Activated CD4-positive, alpha-beta T cell treated with anti-CD3 and anti-CD28 coated beads, Interleukin-2, Interleukin-4, amounts not matched to agents 100 ng/mL and 50 ng/mL, durations not matched to agents 16 hours and 8 hours (primary cell): ENCODE data around the gene IYD.

Experiments used
- DNase-seq: peaks from one replicate; pipeline ENCODE4 v3.0.0-alpha.2; 2020; ENCODE audit warnings: low spot score

The IYD gene

DNA sequence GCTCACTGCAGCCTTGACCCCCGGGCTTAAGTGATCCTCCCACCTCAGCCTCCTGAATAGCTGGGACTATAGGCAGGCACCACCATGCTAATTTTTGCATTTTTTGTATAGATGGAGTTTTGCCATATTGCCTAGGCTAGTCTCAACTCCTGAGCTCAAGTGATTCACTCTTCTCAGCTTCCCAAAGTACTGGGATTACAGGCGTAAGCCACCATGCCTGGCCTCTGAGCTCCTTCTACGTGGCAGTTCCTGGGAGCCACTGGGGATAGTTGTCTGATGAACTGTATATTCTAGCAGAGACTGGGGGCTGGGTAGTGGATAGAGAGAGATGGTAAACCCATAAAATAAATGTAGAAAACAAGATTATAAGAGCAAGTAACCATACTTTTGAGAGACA is 26.1 kb downstream of the IYD start:
- no peak for DNase-seq

DNA sequence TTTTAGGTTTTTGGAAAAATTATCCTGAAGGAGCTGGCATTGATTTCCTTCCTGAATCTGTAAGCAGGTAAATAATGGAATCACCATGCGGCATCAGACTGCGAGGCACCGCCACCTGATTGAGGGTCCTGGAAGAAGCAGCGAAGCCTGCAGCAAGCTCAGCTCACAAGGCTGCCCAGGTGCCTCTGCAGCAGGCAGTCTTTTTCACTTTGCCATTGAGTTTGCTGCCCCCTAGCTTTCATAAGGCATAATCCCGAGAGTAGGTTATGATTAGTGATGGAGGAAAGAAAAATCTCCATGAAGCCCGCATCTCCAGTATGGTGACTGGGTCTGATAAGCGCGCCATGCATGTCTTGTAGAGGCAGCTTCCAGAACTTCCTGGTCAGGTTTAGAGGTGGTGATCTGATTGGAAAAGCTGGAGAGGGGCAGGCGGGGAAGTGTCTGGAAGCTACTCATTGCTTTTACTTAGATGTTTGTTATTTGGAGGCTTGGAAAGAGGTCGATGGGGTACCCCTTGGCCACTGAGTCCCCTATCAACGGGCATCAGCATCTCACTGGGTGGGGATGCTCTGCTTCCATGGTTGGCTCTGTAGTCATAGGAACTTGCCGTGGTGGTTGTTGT is 26.7 kb downstream of the IYD start:
- DNase-seq = peak; percentile 57

DNA sequence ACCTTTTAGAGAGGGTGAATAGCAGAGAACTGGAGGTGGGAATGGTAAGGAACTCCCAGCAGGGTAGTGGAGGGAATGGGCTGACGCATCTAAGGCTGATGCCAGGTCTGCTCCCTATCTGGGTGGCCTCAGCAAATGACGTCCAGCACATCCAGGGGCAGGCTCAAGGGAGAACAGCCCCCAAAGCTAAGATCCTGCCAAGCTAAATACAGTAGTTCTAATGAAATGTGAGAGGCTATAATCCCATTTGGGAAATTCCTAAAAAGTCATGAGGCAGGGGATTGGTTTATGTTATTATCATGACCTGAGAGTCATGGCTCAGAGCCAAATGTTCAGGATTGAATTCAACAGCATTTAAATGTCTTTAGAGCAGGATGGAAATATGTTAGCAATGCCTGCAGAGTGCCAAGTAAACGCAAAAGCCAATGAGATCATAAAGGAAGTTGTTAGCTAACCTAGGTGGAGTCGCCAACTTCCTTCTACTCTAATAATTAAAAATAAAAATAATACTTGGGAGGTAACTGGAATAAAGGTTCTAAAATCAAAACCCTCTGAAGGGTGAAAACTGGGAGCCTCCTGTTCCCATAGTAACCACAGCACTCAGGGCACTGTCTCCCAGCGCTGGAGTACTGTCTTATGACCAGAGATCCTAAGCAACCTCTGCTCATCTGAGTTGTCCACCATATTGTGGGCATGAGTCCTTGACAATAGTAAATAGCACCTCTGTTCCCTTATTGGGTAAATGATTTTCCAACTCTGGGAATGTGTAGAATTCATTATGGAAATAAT is 34.8 kb downstream of the IYD start:
- no peak for DNase-seq

DNA sequence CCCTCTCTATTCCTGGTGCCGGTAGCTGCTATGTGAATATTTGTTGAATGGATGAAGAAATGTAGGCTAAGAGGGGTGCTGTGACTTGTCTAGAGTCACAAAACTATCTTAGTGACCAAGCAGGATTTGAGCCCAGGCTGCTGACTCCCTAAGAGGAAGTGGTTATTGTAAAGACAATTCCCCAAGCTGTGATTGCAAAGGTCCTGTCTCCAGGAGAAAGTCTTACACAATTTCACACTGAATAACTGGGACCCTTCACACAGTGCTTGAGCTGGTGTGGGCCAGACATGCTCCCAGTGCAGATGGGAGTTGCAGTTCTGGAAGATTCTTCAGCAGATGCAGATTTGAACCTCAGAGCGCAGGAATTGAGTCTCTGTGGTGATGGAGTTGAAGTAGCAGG is 38.1 kb downstream of the IYD start:
- DNase-seq = no peak

DNA sequence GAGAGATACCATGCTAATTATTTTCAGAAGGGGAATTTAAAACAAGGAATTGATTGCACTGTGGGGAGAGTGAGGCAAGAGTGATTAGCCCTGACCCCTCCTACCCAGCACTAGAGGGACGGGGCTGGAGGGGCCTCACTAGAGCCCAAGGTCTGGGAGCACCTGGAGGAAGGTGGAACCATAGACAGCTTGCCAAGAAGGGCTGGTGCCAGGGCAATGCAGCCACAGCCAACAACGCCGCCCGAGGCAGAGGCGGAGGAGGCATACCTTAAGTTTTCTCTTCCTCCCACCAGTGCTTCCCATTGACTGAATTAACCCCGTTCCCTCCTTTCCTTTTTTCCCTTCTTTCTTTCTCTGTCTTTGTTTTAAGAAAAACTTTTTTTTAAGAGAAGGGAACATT is 40.0 kb downstream of the IYD start:
- DNase-seq = no peak

DNA sequence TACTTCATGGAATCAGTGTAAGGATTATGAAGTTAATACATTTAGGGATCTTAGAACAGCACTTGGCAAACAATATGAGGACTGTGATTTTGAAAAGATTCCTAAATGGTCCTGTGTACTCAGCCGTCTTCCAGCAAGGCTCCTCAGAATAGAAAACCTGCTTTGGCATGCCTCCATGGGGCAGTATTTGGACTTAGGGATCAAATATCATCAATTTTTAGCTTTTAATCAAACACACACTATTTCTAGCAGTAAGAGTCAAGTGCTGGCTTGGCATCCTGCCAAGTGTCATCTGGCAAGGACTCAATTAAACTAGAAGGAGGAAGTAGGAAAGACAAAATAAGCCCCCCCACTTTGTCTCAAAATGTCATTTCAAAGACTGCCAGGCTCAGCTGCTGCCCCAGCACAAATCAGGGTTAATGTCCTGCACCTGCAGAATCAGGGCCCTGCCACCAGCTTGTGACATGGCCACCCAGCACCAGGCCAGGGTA is 40.8 kb downstream of the IYD start:
- DNase-seq = no peak

DNA sequence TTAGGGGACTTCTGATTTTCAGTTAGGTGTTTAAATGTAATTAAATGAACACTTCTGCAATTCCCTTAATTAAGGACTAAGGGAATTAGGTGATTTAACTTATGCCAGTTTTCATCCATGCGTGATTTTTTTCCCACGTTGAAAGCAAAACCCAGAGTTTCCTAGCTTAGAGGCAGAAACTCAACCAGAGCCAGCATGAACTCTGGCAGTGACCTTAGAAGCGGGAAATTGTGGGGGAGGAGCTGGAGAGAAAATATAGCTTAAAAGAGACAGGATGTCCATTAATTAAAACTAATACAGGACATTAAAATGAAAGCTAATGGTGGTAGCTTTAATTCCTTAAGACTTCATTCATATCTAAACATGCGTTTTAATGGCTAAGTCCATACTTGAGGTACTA is 41.6 kb downstream of the IYD start:
- DNase-seq = no peak

DNA sequence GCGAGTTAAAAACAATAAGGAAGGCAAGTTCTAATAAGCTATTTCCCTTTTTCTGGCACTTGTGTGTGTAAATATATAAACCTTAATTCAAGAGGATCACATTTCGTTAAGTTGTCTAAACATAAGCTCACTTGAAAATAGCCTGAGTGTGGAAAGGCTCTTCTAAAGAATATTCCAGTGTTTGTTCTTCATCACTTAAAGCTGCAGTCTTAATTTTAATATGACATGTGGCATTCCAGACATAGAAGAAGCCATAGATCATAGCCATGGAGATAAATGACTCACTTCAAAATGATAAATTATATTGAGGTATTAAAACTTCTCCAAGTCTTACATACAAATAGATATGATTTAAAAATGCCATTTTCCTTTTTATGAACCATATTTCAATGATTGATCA is 42.1 kb downstream of the IYD start:
- no peak for DNase-seq

DNA sequence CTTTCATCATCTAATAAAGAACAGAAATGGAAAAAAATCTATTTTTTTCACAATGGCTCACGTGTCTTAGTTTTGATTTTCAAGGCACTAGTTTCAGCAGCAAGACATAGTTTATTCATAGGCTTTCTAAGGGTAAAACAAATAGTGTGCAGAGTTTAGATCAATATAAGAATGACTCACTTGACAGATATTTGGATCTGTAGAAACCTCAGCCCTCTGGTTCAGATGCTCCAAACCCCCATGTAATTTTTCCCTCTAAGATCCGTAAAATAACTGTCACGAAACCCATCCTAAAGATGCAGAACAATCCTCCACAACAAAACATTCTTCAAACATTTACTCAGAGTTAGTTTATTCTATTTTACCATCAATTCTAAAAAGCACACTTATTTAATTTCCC is 43.4 kb downstream of the IYD start:
- no peak for DNase-seq

DNA sequence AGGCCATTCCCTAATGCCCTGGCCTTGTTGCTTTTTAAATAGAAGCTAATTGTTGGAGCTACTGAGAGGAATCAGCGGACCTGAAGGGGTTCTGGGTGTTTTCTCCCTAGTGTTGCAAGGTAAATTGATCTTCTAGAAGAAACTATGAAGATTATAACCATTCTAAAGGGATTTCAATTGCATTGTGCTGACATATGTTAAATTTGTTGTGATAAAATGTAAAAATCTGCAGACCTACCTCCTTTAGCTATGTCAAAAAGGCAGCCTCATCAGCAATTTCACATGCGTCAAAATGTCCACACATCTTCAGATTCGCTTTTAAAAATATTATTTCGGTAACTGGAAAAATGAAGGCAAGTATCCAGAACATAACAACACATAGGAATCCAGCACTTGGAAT is 44.4 kb downstream of the IYD start:
- no peak for DNase-seq

DNA sequence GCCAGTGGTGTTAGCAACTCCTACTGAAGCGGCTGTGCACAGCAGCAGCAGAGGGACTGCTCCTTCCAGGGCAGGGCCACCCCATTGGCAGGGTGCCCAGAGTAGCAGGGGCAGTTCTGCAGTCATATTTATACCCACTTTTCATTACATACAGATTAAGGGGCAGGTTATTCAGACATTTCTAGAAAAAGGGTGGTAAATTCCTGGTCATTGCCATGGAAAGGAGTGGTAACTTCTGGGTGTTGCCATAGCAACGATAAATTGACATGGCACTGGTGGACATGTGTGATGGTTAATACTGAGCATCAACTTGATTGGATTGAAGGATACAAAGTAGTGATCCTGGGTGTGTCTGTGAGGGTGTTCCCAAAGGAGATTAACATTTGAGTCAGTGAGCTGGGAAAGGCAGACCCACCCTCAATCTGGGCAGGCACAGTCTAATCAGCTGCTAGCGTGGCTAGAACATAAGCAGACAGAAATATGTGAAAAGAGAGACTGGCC is 45.0 kb downstream of the IYD start:
- DNase-seq = no peak

DNA sequence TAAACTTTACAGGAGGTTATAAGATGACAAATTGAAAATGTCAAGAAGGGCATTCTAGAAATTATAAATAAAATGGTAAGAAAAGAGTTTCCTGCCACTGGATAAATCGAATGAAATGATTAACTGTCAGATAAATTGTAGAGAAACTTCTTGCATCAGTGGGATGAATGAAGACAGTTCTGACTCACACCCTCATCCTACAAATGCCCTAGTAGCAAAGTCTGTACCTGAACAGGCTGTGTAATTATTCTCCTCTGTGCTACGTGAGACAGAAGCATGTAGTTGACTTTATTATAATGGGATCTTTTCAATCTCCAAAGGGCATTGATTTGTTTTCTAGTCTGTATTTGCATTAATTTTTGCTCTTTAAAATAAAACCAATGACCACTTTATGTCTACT is 47.3 kb downstream of the IYD start:
- DNase-seq = no peak

DNA sequence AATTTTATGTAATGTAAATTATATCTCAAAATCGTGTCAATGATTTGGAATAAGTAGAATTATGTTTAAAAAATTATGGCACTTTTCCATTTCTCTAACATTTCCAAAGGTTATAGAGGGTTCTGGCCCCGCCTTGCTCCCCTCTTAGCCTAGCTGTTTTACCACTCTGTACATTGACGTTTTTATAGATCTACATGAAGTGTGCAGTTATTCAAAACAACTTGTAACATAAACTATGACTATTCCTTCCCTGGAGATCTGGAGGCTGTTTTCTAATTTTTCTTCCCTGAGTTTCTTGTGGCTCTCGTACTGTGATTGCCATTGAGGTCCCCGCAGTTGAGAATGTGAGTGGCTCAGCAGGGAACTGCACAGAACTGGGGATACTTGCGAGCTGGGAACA is 48.4 kb downstream of the IYD start:
- DNase-seq = no peak

DNA sequence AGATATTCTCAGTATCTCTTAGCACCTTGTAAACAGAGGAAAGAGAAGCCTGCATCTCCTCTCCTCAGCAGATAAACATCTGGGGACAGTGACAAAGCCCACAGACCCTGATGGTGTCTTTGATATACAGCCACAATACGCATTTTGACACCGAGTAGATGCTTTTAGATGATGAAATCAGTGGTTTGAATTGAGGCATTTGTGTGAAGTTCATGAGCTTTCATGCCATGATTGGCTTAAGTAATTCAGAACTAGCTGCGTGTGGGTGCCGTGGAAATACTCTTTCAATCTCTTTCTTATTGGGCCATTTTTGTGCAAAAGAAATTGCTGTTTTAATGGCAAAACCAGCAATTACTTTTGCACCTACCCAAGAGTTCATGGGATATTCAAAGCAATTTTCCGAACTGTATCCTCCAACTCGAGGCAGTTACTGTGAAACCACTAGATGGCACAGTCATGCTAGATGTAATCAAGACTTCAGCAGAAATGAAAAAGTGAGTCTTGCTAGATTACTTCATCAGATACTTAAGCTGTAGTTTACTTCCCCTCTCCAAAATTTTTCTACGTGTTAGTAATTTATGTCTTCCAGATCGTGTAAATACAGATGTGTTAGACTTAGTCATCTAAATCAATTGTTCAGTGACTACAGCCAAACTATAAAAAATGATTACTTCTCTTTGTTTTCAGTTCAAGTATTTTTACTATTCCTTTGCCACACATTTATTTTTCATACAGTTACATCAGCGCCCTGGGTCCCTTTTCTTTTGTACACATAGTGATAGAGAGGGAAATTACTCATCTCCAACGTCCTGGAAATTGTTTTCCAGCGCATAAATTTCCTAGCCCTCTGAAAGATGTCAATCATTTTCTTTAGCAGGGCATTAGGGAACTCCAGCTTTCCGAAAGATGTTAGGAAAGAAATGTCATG is 49.4 kb downstream of the IYD start:
- DNase-seq = peak; percentile 75

DNA sequence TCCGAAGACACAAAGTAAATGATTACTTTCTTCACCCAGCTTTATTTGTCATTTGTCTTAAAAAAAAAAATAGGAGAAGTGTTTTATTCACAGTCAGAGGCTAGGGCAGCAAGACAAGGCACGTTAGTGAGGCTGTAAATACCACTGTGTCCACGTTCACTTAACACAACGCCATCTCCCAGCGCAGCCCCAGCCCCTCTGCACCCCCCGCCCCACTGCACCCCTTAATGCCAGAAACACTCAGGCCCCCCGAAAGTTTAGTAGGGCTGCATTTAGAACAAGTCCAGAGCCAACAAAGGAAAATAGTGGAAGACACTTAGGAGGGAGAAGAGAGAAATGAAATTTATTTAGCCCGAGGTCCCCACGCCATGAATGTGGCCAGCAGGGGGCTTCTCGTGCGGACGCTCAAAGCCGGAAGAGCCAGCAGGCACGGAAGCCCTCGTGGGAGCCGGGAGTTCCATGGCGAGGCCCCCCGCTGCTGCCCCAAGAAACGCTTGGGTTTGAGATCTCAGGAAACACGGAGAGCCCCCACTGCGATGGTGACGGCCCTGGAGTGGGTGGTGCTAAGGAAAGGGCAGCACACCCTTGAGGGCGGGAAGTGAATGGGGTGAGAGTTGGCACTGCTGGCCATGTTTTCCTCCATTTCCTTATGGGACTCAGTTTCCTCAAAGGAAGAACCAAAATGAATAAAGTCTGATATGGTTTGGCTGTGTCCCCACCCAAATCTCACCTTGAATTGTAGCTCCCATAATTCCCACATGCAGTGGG is 50.2 kb downstream of the IYD start:
- DNase-seq = peak; percentile 27

DNA sequence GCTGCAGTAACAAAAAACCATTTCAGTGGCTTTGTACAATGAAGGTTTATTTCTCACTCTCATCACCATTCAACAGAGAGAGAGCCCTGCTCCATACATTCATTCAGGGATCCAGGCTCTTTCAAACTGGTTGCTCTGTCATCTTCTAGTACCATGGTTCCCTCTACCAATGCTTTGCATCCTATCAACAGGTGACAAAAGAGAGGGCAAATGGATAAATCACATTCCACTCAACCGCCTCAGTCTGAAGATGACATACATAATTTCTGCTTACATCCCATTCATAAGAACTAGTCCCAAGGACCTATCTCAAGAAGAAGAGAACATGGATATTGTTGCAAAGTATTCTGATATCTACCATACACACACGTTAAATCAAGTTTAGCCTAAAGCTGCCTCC is 51.6 kb downstream of the IYD start:
- DNase-seq = no peak

DNA sequence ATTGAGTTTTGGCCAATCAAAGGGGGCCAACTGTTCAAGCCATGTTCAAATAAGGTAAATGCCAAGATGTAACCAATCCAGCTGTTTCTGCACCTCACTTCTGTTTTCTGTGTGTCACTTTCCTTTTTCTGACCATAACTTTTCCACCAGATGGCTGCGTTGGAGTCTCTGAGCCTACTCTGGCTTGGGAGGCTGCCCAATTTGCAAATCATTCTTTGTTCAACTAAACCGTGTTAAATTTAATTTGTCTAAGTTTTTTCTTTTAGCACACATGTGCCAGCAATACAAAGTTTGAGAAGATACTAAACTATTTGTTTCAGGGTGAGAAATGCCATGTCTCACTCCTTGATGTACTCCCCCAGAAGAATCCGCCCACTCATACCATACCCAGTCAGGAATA is 52.1 kb downstream of the IYD start:
- DNase-seq = no peak

DNA sequence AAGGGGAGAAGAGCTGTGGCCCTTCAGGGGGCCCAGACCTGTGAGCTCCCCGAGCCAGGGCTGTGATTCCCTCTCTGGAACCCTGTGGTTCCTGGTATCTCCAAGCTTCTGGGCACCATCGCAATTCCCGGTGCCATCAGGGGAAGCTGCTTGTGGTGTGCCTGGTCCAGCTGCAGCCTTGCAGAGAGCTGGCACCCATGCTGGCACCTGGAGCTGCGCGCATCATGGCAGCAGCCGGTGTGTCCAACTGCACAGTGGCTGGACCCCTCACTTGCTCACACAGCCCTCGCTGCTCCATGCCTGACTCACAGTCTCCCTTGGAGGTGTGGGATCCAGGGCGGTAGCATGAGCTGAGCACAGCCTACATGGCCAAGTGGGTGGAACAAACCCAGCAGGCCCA is 56.7 kb downstream of the IYD start:
- DNase-seq = no peak

DNA sequence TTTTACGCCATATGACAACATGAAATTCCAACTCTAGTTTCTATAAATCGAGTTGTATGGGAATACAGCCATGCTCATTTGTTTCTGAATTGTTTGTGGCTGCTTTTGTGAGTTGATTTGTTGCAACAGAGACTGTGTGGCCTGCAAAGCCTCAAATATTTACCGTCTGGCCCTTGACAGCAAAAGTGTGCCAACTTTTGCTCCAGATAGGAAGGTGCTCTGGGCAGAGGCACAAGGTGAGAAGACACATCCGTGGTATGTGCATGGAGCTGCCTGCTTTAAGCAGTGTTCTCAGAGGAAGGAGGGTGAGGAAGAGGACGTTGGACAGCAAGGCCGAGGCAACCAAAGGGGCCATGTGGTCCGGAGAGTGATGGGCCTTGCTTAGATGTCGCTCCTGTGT is 57.4 kb downstream of the IYD start:
- DNase-seq = no peak

DNA sequence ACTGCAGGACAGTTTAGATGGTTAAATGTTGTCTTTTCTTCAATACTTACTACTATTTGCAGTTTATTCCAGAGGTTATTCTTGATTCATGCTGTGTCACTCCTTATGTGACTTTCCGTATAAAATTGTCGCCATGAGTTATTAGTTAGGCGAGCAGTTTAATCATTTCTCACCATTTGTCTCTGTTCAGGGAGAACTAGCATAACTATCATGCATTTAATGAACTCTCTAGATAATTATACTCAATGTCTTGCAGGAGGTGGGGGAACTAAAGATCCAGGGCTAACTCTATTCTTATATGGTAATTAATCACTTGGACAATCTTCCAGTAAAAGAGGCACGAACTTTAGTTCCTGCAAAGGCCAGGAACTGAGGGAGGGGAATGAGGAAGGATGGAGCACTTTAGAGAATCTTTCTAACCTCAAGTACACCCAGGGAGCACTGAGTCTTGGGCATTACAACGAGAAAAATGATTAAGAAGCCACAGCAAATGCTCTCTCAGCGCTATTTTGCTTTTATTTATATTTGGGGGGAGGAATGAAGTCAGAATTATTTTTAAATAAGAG is 58.3 kb downstream of the IYD start:
- DNase-seq = no peak

DNA sequence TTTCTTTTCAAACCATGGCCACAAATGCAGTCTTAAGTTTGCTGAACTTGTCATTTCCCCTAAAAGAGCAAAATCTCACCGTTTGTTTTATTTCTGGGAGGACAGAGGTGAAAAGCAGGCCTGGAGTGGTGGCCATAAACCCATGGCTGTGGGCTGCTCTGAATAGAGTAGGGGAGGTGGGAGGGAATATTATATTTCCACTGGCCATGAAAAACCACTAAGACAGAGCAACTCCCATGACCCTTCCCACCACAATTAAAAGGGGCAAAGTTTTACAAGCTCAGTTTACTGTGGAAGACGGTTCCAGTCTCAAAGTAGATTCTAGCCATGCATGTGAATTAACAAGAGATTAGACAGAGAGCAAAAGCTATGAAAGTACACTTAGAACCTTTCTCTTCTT is 59.0 kb downstream of the IYD start:
- DNase-seq = no peak

DNA sequence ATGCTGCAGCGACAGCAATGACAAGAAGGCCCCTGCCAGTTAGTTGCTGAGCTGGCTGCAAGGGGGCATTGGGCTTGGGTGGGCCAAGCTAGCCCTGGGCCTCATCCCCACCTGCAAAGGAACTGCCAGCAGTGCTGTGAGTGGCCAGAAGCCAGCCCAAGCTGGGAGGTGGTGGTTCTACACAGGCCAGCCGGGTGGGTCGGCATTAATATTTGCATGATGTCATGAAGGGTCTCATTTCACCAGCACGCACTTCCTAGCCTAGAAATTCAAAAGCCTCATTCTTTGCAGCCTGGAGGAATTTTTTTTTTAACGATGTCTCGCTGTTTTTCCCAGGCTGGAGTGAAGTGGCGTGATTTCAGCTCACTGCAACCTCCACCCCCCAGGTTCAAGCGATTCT is 62.0 kb downstream of the IYD start:
- no peak for DNase-seq
